Motor neuron (in vitro differentiated cells): ENCODE measurements around the gene METTL15. TPM values are rescaled to one million over a fixed set of nuclear protein-coding genes. Genes with fewer than 3 reads are reported as not detected.
"Not testable (repeated sequence)": the region's sequence is repeated elsewhere in the genome, so short reads cannot be mapped to it uniquely, and the experiment has no call there.

ENCODE experiments used
- ATAC-seq, 8 experiments: fragments of 200-7000 bp; cut with Tn5 transposase; replicated peaks in 6 of 8; 2 replicates each; pipeline ENCODE4 v1.8.0; 2021; ENCODE audit warnings: mild to moderate bottlenecking in 8 of 8, moderate library complexity in 8 of 8
- H3K27ac ChIP-seq, 2 donors: fragments of 250-450 bp; sonication (Bioruptor Pico); 2 replicates each; pipeline ENCODE4 v1.9.0; 2021; ENCODE audit warnings: antibody characterized with exemption in 2 of 2, mild to moderate bottlenecking in 2 of 2, moderate library complexity in 1 of 2
- H3K4me1 ChIP-seq, 2 donors: fragments of 250-450 bp; sonication (Bioruptor Pico); replicated peaks in 1 of 2; 2 replicates each; pipeline ENCODE4 v1.6.1; 2021; ENCODE audit warnings: antibody characterized with exemption in 2 of 2, mild to moderate bottlenecking in 2 of 2, moderate library complexity in 1 of 2
- H3K4me3 ChIP-seq, 5 donors: fragments of 250-450 bp; sonication (Bioruptor Pico); 2 replicates each; pipeline ENCODE4 v1.9.0; 2021; ENCODE audit warnings: antibody characterized with exemption in 5 of 5, mild to moderate bottlenecking in 5 of 5, moderate library complexity in 4 of 5
- WGBS, 10 experiments: fragments of 450-650 bp; shearing (Covaris generic); methylation state at CpG; one replicate each; pipeline ENCODE4 v1.0.0; 2022; 5-methylcytosine and 5-hydroxymethylcytosine counted together
- in situ Hi-C, 9 experiments: fragments of 400-800 bp; cut with MboI; loops; one replicate each; pipeline ENCODE4 v1.15.0; 2021; ENCODE audit warnings: low sequenced_read_pairs in 9 of 9, low pct_unique_long_range_greater_than_20kb in 2 of 9; ENCODE audit not compliant: unreplicated experiment in 9 of 9
- total RNA-seq, 8 experiments: library from RNA; unstranded; fragments of 300-600 nt; gene quantifications; 2 replicates each; pipeline versions ENCODE4 v1.2.3 to v1.2.4, GENCODE V29; 2022

The METTL15 gene
- total RNA-seq, 8 experiments from 2014 or later = 8.5 to 24.0 (median 13.5) TPM

DNA sequence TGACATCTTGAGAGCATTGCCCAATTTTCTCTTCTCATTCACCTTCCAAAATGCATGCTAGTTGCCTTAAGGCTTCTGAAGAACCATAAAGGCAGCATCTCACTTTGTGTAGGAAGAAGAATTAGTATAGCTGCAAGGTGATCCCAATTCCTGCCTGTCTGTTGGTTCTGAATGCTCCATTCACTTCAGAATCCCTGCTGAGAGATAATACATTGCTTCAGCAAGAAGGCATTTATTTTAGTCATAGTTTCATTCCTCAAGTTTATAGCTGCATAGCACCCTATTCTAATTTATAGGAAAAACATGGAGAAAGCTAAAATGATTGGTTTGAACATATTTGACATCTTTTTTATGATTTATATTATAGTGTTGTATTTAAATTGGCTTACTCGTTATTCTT is 181.3 kb downstream of the METTL15 start:
- in situ Hi-C loops = no loop called here

DNA sequence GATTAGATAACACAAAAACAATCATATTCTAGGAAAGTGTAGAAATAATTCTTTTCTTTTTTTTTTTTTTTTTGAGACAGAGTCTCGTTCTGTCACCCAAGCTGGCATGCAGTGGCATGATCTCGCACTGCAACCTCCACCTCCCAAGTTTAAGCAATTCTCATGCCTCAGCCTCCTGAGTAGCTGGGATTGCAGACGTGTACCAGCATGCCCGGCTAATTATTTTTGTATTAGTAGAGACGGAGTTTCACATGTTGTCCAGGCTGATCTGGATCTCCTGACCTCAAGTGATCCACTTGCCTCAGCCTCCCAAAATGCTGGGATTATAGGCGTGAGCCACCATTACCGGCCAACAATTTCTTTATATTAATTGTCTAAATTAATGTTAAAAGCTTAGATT is 182.8 kb downstream of the METTL15 start:
- WGBS, 10 experiments = 83 to 100% (median 93%) methylated on average over 1 to 6 of the region's 7 CpGs
- H3K27ac ChIP-seq, in situ Hi-C loops, H3K4me3 ChIP-seq, H3K4me1 ChIP-seq, ATAC-seq: not testable (repeated sequence)

More for the DNA sequence above, 181.3 kb downstream of the METTL15 start:
- Histone ChIP-seq H3K4me3 (no peak overlapping the region), H3K27ac (no peak overlapping the region), H3K4me1 (no peaks in the 10 kb centered on the region)
- 15 to 100% (median 93%) methylated on average over 1 of the region's 1 CpG; no CpG with 5 or more reads in 1 of the 10 experiments for WGBS, 10 experiments
- no peak for ATAC-seq

DNA sequence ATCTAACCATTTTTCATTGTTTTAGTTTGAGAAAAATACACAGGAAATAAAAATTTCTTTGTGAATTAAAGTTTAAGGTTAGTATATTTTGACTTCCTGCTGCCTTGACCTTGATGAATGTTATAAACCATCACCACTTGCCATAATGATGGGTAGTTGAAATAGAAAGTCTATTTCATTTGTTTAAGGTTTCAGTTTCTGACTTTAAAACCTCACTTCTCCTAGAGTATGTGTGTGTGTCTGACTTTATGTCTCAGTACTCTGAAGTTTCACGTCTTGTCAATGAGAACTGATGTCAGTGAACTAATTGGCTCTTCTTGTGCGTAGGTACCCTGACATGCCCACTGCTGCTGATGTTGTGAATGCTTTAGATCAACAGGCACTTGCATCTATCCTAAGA is 188.2 kb downstream of the METTL15 start:
- in situ Hi-C loops = no loop called here
- ATAC-seq = no peak
- 67 to 100% (median 88%) methylated on average over 1 to 2 of the region's 2 CpGs; no CpG with 5 or more reads in 5 of the 10 experiments for WGBS, 10 experiments
- H3K4me3 ChIP-seq = no peak overlapping the region
- no peak overlapping the region for H3K27ac ChIP-seq
- H3K4me1 ChIP-seq = no peaks in the 10 kb centered on the region

DNA sequence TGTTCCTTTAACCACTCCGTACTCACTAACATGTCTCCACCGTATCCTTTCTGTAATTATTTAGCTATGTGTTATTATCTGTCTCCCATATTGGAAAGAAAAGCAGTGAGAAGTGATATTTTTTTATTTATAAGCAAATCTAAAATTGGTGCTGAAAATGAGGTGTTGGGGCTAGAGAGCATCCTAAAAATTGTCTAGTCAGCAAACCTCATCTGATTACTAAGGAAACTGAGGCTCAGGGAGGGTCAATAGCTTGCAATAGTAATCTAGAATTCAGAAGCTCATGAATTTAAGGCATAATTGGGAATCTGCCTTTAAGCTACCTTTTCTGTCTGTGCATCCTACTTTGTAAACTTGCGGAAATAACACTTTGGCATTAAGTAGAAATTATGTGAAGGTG is 190.0 kb downstream of the METTL15 start:
- H3K4me1 ChIP-seq = peaks cover 3 to 10% of the 10 kb centered on the region in 2 donors
- no peak overlapping the region for H3K27ac ChIP-seq
- in situ Hi-C loops = no loop called here
- ATAC-seq = no peak
- no peak overlapping the region for H3K4me3 ChIP-seq
- 90 to 100% (median 96%) methylated on average over 1 to 3 of the region's 3 CpGs for WGBS, 10 experiments

DNA sequence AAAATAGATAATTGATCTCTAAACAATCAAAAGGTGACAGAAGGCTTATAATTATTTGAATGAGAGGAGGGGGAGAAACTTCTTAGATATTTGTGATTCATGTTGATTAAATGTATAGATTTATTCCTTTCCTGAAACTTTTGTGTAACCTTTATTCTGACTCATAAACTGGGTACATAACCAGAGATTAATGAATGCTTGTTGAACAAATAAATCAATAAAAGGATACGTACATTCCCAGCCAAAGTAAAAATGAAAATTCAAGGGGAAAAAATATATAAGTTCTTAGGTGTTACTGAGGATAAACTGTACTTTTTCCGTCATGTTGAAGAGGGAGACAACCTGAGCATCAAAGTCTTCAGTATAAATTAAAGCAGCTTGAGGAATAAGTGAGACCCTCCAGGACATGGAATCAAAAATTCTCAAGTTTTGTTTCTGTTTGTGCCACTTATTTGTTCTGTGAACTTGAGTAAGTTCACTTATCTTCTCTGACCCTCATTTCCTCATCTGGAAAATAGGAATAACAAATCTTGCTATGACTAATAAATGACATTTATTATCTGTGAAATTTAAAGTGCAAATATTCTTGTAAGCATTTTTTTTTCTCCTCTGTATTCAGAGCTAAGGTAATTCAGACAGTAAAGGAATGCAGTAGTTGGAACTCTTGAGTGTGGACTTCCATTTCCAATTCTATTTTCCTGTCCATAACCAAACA is 195.4 kb downstream of the METTL15 start:
- peaks cover 3 to 10% of the 10 kb centered on the region in 2 donors for H3K4me1 ChIP-seq
- ATAC-seq = no peak
- in situ Hi-C loops = no loop called here
- H3K4me3 ChIP-seq = no peak overlapping the region
- 83 to 100% (median 95%) methylated on average over 1 to 2 of the region's 2 CpGs for WGBS, 10 experiments
- H3K27ac ChIP-seq = no peak overlapping the region

DNA sequence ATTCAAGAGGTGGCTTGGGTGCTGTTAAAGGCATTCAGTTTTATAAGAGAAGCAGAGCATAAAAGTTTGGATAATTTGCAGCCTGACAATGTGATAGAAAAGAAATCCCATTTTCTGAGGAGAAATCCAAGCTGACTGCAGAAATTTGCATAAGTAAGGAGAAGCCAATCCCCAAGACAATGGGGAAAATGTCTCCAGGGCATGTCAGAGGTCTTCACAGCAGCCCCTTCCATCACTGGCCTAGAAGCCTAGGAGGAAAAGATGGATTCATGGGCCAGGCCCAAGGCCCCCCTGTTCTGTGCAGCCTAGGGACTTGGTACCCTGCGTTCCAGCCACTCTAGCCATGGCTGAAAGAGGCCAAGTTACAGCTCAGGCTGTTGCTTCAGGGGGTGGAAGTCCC is 207.3 kb downstream of the METTL15 start:
- 80 to 100% (median 94%) methylated on average over 1 of the region's 1 CpG; no CpG with 5 or more reads in 6 of the 10 experiments for WGBS, 10 experiments
- no peaks in the 10 kb centered on the region for H3K4me1 ChIP-seq
- H3K27ac ChIP-seq = no peak overlapping the region
- H3K4me3 ChIP-seq = no peak overlapping the region
- in situ Hi-C loops = no loop called here
- no peak for ATAC-seq

DNA sequence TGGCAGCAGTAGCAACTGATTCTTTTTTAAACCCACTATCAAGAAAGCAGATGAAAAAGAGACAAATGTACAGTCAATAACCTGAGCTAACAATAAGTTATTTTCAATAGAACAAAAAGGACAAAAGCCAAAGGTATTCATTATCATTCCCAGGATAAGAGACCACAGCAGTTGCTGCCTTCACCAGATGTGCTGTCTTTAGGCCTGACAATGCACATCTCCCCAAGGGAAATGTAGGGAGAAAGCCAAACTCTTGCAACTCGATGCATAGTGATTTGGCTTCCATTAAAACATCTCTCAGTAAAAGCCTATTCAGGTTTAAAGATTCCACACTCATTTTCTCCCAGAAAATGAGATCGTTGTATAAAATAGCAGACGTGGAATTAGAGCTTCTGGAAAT is 210.7 kb downstream of the METTL15 start:
- in situ Hi-C loops = no loop called here
- Histone ChIP-seq H3K4me3 (no peak overlapping the region), H3K4me1 (no peaks in the 10 kb centered on the region), H3K27ac (no peak overlapping the region)
- 66 to 100% (median 80%) methylated on average over 1 to 3 of the region's 3 CpGs; no CpG with 5 or more reads in 3 of the 10 experiments for WGBS, 10 experiments
- no peak for ATAC-seq

DNA sequence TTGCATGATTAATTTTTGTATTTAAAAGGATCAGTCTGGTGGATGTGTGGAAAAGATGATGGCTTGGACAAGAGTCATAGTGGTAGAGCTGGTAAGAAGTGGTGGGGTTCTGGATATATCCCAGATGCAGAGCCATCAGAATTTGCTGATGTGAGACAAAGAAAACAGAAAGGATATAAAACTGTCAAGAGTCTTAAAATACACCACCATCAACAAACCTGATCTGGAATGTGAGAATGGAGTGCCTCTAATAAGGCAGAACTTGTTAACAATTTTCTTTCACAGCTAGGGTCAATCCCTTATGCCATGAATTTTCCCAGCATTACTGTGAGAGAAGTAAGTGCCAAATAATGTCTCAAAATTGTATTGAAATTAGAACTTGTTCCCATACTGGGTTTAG is 215.4 kb downstream of the METTL15 start:
- no peak overlapping the region for H3K27ac ChIP-seq
- no peak for ATAC-seq
- H3K4me3 ChIP-seq = no peak overlapping the region
- no peaks in the 10 kb centered on the region for H3K4me1 ChIP-seq
- in situ Hi-C loops = no loop called here

DNA sequence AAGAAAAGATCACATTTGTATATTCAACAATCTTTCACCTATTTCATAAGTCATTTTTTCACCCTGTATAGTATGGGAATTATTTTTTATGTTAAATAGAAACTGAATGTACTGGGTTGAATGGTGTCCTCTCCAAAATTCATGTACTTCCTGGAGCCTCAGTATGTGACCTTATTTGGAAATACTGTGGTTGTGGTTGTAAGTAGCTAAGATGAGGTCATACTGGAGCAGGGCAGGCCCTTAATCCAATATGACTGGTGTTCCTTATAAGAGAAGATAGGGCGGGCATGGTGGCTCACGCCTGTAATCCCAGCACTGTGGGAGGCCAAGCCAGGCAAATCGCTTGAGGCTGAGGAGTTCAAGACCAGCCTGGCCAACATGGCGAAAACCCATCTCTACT is 224.2 kb downstream of the METTL15 start:
- no CpG with 5 or more reads among the region's 4 CpGs for WGBS, 10 experiments
- H3K4me3 ChIP-seq, in situ Hi-C loops, H3K4me1 ChIP-seq, H3K27ac ChIP-seq: not testable (repeated sequence)
- peak in 3 of 8 experiments; percentile 71 to 81 (median 74) for ATAC-seq

DNA sequence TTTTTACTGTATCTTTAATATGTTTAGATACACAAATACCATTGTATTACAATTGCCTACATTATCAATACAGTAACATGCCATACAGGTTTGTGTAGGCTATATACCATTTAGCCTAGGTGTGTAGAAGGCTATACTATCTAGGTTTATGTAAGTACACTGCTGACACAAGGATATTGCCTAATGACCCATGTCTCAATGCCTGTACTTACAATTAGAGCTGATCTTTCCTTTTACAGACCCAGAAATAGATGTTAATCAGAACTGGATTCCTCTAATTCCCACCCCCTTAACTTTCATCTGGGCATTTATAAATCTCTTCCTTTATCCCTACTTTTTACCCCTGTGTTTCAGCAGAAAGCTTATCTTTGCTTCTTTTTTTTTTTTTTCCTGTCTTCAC is 229.5 kb downstream of the METTL15 start:
- no peak for ATAC-seq
- Histone ChIP-seq H3K4me1 (no peaks in the 10 kb centered on the region), H3K4me3 (no peak overlapping the region), H3K27ac (no peak overlapping the region)
- in situ Hi-C loops = no loop called here

DNA sequence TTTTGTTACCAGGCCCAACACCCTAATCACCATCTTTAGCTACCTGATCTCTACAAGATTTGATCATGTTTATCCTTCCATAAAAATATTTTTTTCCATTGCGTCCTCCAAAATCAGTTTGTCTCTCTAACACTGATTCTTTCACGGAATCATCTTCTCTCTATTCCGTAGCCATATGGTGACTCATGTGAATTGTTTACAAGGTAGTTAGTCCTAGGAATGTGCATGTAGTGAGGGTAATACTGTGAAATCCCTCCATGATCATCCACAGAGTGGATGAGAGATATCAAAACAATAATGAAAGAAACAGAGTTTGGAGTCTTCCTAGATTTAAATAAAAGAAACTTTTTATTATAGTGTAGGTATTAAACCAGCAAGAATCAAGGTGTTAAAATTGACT is 230.2 kb downstream of the METTL15 start:
- H3K27ac ChIP-seq = no peak overlapping the region
- no peaks in the 10 kb centered on the region for H3K4me1 ChIP-seq
- WGBS, 10 experiments = 93 to 100% (median 96%) methylated on average over 1 to 3 of the region's 3 CpGs
- in situ Hi-C loops = no loop called here
- no peak overlapping the region for H3K4me3 ChIP-seq
- no peak for ATAC-seq

DNA sequence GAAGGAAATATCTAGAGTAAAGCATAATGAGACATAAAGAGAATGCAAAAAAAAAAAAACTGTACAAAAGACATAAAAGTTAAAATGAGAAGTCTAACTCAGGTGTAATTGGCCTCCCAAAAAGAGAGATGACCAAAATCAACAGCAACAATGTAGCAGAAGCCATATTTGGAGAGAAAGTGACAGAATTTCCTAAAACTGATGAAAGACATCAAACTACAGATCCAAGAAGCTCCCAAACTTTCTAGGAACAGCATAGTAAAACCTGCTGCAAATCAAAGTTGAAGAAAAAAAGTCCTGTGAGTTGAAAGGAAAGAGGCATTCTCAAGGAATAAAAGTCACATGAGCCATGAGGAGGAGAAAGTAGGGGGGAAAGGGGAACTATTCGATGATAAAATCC is 231.3 kb downstream of the METTL15 start:
- no peak for ATAC-seq
- in situ Hi-C loops = no loop called here
- no peak overlapping the region for H3K4me3 ChIP-seq
- no peaks in the 10 kb centered on the region for H3K4me1 ChIP-seq
- 88 to 100% (median 100%) methylated on average over 1 of the region's 1 CpG; no CpG with 5 or more reads in 1 of the 10 experiments for WGBS, 10 experiments
- no peak overlapping the region for H3K27ac ChIP-seq

DNA sequence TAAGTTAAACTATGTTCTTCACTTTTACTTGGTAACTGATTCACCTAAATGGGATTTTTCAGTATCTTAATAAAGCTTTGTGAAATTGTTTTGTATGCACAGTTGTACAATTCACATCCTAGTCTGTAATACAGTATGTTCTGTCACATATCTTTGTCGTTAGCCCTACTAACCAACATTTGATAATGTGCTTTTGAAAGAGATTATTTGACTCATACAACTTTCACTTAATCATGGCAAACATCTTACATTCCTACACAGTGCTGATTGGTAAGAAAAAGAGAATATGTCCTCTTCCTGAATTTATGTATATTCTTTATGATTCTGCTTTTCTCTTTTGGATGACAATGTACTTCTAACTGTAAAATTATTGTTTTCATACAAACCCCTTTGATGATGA is 234.5 kb downstream of the METTL15 start:
- in situ Hi-C loops = no loop called here
- ATAC-seq = no peak
- 0 to 100% (median 100%) methylated on average over 1 of the region's 1 CpG; no CpG with 5 or more reads in 1 of the 10 experiments for WGBS, 10 experiments
- H3K4me1 ChIP-seq = no peaks in the 10 kb centered on the region
- no peak overlapping the region for H3K4me3 ChIP-seq
- no peak overlapping the region for H3K27ac ChIP-seq
